Liver (tissue), 9 donors: Measurements from ENCODE around the gene KIF3B. TPM values are rescaled to one million over a fixed set of nuclear protein-coding genes. Genes with fewer than 3 reads are reported as not detected.

Experiments used
- DNase-seq: peaks from one replicate; pipeline ENCODE4 v3.0.0-alpha.2; 2017; ENCODE audit warnings: low spot score
- H3K27ac ChIP-seq, 2 donors: one replicate each; pipeline ENCODE4 v1.7.0; 2013; ENCODE audit warnings: inconsistent platforms in 2 of 2, low read length in 2 of 2, control low read depth in 1 of 2, low read depth in 1 of 2, mild to moderate bottlenecking in 1 of 2
- H3K27me3 ChIP-seq, 4 donors: one replicate each; pipeline versions ENCODE4 v1.6.1 to v1.7.0; 2013; ENCODE audit warnings: low read length in 3 of 4, inconsistent platforms in 1 of 4, mild to moderate bottlenecking in 1 of 4, moderate library complexity in 1 of 4; ENCODE audit not compliant: control insufficient read depth in 4 of 4, insufficient read depth in 4 of 4
- H3K36me3 ChIP-seq, 4 donors: one replicate each; pipeline versions ENCODE4 v1.6.1 to v1.7.0; 2013; ENCODE audit warnings: low read length in 3 of 4, mild to moderate bottlenecking in 3 of 4, low read depth in 1 of 4, moderate library complexity in 1 of 4; ENCODE audit not compliant: control insufficient read depth in 4 of 4, insufficient read depth in 3 of 4
- H3K4me1 ChIP-seq, 4 donors: one replicate each; pipeline versions ENCODE4 v1.6.1 to v1.7.0; 2013; ENCODE audit warnings: low read length in 3 of 4, mild to moderate bottlenecking in 3 of 4, moderate library complexity in 1 of 4; ENCODE audit not compliant: control insufficient read depth in 4 of 4, insufficient read depth in 4 of 4
- H3K4me3 ChIP-seq, 3 donors: one replicate each; pipeline versions ENCODE4 v1.6.1 to v1.7.0; 2013; ENCODE audit warnings: low read length in 3 of 3, control low read depth in 1 of 3, low read depth in 1 of 3, mild to moderate bottlenecking in 1 of 3
- H3K9ac ChIP-seq, 2 donors: one replicate each; pipeline ENCODE4 v1.7.0; 2013; ENCODE audit warnings: low read length in 2 of 2, mild to moderate bottlenecking in 2 of 2, moderate library complexity in 2 of 2, control low read depth in 1 of 2, low read depth in 1 of 2
- H3K9me3 ChIP-seq, 4 donors: one replicate each; pipeline versions ENCODE4 v1.6.1 to v1.7.0; 2013; ENCODE audit warnings: low read length in 3 of 4; ENCODE audit not compliant: control insufficient read depth in 4 of 4
- EGR1 ChIP-seq, 2 donors: IDR thresholded peaks; 2 replicates each; pipeline ENCODE4 v1.6.1; 2016 to 2018; ENCODE audit warnings: antibody characterized with exemption in 2 of 2, low read depth in 2 of 2
- FOXA2 ChIP-seq: IDR thresholded peaks from 2 replicates; pipeline ENCODE4 v1.6.1; 2016; ENCODE audit warnings: antibody characterized with exemption
- GABPA ChIP-seq, 2 donors: IDR thresholded peaks in 1 of 2; conservative IDR thresholded peaks in 1 of 2; 2 replicates each; pipeline ENCODE4 v1.6.1; 2016; ENCODE audit warnings: antibody characterized with exemption in 2 of 2, mild to moderate bottlenecking in 1 of 2, moderate library complexity in 1 of 2
- HNF4A ChIP-seq, 2 donors: conservative IDR thresholded peaks; 2 replicates each; pipeline ENCODE4 v1.6.1; 2016; ENCODE audit warnings: antibody characterized with exemption in 2 of 2, mild to moderate bottlenecking in 2 of 2
- HNF4G ChIP-seq: IDR thresholded peaks from 2 replicates; pipeline ENCODE4 v1.6.1; 2016; ENCODE audit warnings: antibody characterized with exemption
- JUND ChIP-seq, 2 donors: IDR thresholded peaks; 2 replicates each; pipeline ENCODE4 v1.6.1; 2016; ENCODE audit warnings: antibody characterized with exemption in 2 of 2
- NR2F2 ChIP-seq: IDR thresholded peaks from 2 replicates; pipeline ENCODE4 v1.6.1; 2016; ENCODE audit warnings: antibody characterized with exemption
- RAD21 ChIP-seq, 2 donors: IDR thresholded peaks; 2 replicates each; pipeline ENCODE4 v1.6.1; 2016; ENCODE audit warnings: antibody characterized with exemption in 2 of 2, mild to moderate bottlenecking in 2 of 2
- RXRA ChIP-seq, 2 donors: IDR thresholded peaks; 2 replicates each; pipeline ENCODE4 v1.6.1; 2017 to 2018; ENCODE audit warnings: antibody characterized with exemption in 2 of 2, mild to moderate bottlenecking in 1 of 2
- SP1 ChIP-seq: IDR thresholded peaks from 2 replicates; pipeline ENCODE4 v1.6.1; 2018; ENCODE audit warnings: antibody characterized with exemption, mild to moderate bottlenecking
- TAF1 ChIP-seq: conservative IDR thresholded peaks from 2 replicates; pipeline ENCODE4 v1.6.1; 2016; ENCODE audit warnings: antibody characterized with exemption, mild to moderate bottlenecking
- YY1 ChIP-seq: IDR thresholded peaks from 2 replicates; pipeline ENCODE4 v1.6.1; 2016; ENCODE audit warnings: antibody characterized with exemption, mild to moderate bottlenecking
- WGBS: extraction: QIAGEN DNeasy Blood & Tissue Kit; methylation state at CpG from one replicate; pipeline ENCODE4 v1.1.7; 2013; 5-methylcytosine and 5-hydroxymethylcytosine counted together
- polyA plus RNA-seq, 2 donors: library from polyadenylated mRNA; stranded (reverse) in 1 of 2; unstranded in 1 of 2; fragments of 200-250 nt in 1 of 2; fragments of >200 nt in 1 of 2; fragmentation: Nextera tagmentation in 1 of 2; extraction: Ambion mirVana in 1 of 2; gene quantifications; one replicate each; pipeline versions ENCODE4 v1.2.1 to v1.2.3, GENCODE V29; 2013 to 2015
- total RNA-seq, 2 donors: library from RNA; depleted of rRNA; stranded (reverse); fragments of >200 nt; gene quantifications; one replicate each; pipeline ENCODE4 v1.2.3, GENCODE V29; 2014
- TF ChIP-seq, protein P1 (sequence below): IDR thresholded peaks from 2 replicates; pipeline ENCODE4 v1.6.1; 2016; ENCODE audit warnings: antibody characterized with exemption
- TF ChIP-seq, protein P2 (sequence below): IDR thresholded peaks from 2 replicates; pipeline ENCODE4 v1.6.1; 2016; ENCODE audit warnings: antibody characterized with exemption
- TF ChIP-seq, protein P3 (sequence below): IDR thresholded peaks from 2 replicates; pipeline ENCODE4 v1.6.1; 2016; ENCODE audit warnings: antibody characterized with exemption, mild to moderate bottlenecking
- TF ChIP-seq, protein P4 (sequence below): IDR thresholded peaks from 2 replicates; pipeline ENCODE4 v1.6.1; 2016; ENCODE audit warnings: antibody characterized with exemption
- TF ChIP-seq, protein P5 (sequence below): fragments of 150-350 bp; IDR thresholded peaks from 2 replicates; pipeline ENCODE4 v1.5.1; 2017; ENCODE audit warnings: improper control_type of control experiment, low read depth, low read length; ENCODE audit not compliant: missing input control
- donor health status: healthy.
- donor health status: healthy.
- donor health status: healthy.
- donor health status: healthy.
- donor health status: healthy.

Gene KIF3B
- total and polyA plus RNA-seq, 4 donors: 8.3 to 24.2 (median 12.9) TPM

DNA sequence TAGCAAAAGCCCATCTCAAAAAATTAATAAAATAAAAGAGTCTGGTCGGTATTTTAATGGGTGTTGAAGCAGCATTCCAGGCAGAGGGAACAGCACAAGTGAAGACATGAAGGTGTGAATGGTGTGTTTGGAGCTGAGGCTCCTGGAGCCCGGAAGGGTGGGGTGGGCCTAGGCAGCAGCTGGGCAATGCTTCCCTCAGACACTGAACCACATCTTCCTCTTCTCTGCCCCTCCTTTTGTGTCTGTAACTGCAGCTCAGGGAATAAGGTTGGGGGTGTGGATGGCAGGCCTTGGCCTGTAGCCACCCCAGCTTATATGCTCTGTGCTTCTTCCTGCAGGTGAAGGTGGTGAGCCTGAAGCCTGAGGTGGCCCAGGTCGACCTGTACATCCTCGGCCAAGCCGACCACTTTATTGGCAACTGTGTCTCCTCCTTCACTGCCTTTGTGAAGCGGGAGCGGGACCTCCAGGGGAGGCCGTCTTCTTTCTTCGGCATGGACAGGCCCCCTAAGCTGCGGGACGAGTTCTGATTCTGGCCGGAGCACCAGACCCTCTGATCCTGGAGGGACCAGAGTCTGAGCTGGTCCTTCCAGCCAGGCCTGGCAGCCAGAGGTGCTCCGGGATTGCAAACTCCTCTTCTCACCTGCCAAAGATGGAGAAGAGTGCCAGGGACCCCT lies 43.2 kb upstream of the KIF3B start:
- H3K9me3 ChIP-seq: no peaks in the 10 kb centered on the region
- H3K9ac ChIP-seq: no peak overlapping the region
- no peak for DNase-seq
- WGBS: 97% methylated on average over 13 of the region's 13 CpGs
- peaks cover 4 to 41% (median 34%) of the 10 kb centered on the region in 4 donors for H3K36me3 ChIP-seq
- H3K4me1 ChIP-seq: peaks cover 9 to 40% (median 32%) of the 10 kb centered on the region in 4 donors
- no peak for TF ChIP-seq HNF4G
- TF ChIP-seq JUND (IDR thresholded peaks at IDR 0.05): no peak
- TF ChIP-seq RAD21 (IDR thresholded peaks at IDR 0.05): no peak
- no peak for TF ChIP-seq SP1
- no peak for TF ChIP-seq EGR1 (IDR thresholded peaks at IDR 0.05; ENCODE audit: low read depth in 2 of 2)
- TF ChIP-seq, protein P1, sequence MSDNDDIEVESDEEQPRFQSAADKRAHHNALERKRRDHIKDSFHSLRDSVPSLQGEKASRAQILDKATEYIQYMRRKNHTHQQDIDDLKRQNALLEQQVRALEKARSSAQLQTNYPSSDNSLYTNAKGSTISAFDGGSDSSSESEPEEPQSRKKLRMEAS: no peak
- TF ChIP-seq YY1: no peak
- TF ChIP-seq GABPA (IDR thresholded peaks at IDR 0.05 in 1 of 2, conservative IDR thresholded peaks at IDR 0.05 in 1 of 2): no peak
- TF ChIP-seq, protein P2, sequence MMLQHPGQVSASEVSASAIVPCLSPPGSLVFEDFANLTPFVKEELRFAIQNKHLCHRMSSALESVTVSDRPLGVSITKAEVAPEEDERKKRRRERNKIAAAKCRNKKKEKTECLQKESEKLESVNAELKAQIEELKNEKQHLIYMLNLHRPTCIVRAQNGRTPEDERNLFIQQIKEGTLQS: no peak
- no peak for TF ChIP-seq FOXA2
- TF ChIP-seq, protein P3, sequence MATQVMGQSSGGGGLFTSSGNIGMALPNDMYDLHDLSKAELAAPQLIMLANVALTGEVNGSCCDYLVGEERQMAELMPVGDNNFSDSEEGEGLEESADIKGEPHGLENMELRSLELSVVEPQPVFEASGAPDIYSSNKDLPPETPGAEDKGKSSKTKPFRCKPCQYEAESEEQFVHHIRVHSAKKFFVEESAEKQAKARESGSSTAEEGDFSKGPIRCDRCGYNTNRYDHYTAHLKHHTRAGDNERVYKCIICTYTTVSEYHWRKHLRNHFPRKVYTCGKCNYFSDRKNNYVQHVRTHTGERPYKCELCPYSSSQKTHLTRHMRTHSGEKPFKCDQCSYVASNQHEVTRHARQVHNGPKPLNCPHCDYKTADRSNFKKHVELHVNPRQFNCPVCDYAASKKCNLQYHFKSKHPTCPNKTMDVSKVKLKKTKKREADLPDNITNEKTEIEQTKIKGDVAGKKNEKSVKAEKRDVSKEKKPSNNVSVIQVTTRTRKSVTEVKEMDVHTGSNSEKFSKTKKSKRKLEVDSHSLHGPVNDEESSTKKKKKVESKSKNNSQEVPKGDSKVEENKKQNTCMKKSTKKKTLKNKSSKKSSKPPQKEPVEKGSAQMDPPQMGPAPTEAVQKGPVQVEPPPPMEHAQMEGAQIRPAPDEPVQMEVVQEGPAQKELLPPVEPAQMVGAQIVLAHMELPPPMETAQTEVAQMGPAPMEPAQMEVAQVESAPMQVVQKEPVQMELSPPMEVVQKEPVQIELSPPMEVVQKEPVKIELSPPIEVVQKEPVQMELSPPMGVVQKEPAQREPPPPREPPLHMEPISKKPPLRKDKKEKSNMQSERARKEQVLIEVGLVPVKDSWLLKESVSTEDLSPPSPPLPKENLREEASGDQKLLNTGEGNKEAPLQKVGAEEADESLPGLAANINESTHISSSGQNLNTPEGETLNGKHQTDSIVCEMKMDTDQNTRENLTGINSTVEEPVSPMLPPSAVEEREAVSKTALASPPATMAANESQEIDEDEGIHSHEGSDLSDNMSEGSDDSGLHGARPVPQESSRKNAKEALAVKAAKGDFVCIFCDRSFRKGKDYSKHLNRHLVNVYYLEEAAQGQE: no peak
- TF ChIP-seq, protein P4, sequence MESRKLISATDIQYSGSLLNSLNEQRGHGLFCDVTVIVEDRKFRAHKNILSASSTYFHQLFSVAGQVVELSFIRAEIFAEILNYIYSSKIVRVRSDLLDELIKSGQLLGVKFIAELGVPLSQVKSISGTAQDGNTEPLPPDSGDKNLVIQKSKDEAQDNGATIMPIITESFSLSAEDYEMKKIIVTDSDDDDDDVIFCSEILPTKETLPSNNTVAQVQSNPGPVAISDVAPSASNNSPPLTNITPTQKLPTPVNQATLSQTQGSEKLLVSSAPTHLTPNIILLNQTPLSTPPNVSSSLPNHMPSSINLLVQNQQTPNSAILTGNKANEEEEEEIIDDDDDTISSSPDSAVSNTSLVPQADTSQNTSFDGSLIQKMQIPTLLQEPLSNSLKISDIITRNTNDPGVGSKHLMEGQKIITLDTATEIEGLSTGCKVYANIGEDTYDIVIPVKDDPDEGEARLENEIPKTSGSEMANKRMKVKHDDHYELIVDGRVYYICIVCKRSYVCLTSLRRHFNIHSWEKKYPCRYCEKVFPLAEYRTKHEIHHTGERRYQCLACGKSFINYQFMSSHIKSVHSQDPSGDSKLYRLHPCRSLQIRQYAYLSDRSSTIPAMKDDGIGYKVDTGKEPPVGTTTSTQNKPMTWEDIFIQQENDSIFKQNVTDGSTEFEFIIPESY: no peak
- TF ChIP-seq TAF1: no peak
- TF ChIP-seq HNF4A (conservative IDR thresholded peaks at IDR 0.05): no peak
- no peak for TF ChIP-seq NR2F2
- TF ChIP-seq, protein P5, sequence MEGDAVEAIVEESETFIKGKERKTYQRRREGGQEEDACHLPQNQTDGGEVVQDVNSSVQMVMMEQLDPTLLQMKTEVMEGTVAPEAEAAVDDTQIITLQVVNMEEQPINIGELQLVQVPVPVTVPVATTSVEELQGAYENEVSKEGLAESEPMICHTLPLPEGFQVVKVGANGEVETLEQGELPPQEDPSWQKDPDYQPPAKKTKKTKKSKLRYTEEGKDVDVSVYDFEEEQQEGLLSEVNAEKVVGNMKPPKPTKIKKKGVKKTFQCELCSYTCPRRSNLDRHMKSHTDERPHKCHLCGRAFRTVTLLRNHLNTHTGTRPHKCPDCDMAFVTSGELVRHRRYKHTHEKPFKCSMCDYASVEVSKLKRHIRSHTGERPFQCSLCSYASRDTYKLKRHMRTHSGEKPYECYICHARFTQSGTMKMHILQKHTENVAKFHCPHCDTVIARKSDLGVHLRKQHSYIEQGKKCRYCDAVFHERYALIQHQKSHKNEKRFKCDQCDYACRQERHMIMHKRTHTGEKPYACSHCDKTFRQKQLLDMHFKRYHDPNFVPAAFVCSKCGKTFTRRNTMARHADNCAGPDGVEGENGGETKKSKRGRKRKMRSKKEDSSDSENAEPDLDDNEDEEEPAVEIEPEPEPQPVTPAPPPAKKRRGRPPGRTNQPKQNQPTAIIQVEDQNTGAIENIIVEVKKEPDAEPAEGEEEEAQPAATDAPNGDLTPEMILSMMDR: no peak
- TF ChIP-seq RXRA (IDR thresholded peaks at IDR 0.05): no peak
- no peak overlapping the region for H3K4me3 ChIP-seq
- no peaks in the 10 kb centered on the region for H3K27me3 ChIP-seq
- no peak overlapping the region for H3K27ac ChIP-seq
